Testis (tissue), 3 donors: ENCODE measurements around the gene SPRYD7. TPM values are rescaled to one million over a fixed set of nuclear protein-coding genes. Genes with fewer than 3 reads are reported as not detected.

Source experiments
- DNase-seq: peaks from one replicate; pipeline ENCODE4 v3.0.0-alpha.2; 2019
- H3K27ac ChIP-seq, 2 donors: fragments of 200-600 bp; sonication (generic); one replicate each; pipeline ENCODE4 v1.5.1; 2019
- H3K27me3 ChIP-seq: fragments of 200-600 bp; sonication (generic); one replicate; pipeline ENCODE4 v1.5.1; 2019
- H3K36me3 ChIP-seq: fragments of 200-600 bp; sonication (generic); one replicate; pipeline ENCODE4 v1.5.1; 2017; ENCODE audit warnings: low read depth; ENCODE audit errors: missing control alignments
- H3K4me1 ChIP-seq: fragments of 200-600 bp; sonication (generic); one replicate; pipeline ENCODE4 v1.5.1; 2019
- H3K4me3 ChIP-seq, 2 donors: fragments of 200-600 bp; sonication (generic); one replicate each; pipeline ENCODE4 v1.5.1; 2017 to 2019
- H3K9me3 ChIP-seq: fragments of 200-600 bp; sonication (generic); one replicate; pipeline ENCODE4 v1.5.1; 2017
- CTCF ChIP-seq, 3 experiments: fragments of 450-650 bp in 2 of 3; fragments of 200-600 bp in 1 of 3; sonication (generic) in 1 of 3; IDR thresholded peaks; one replicate each; pipeline ENCODE4 v1.5.1; 2016 to 2019; ENCODE audit warnings: antibody characterized with exemption in 3 of 3, mild to moderate bottlenecking in 2 of 3, moderate library complexity in 1 of 3
- POLR2A ChIP-seq: fragments of 450-650 bp; IDR thresholded peaks from one replicate; pipeline ENCODE4 v1.6.1; 2017; ENCODE audit warnings: antibody characterized with exemption, mild to moderate bottlenecking, moderate library complexity
- WGBS, 2 donors: methylation state at CpG; one replicate each; pipeline ENCODE4 v1.1.5; 2018; 5-methylcytosine and 5-hydroxymethylcytosine counted together
- intact Hi-C: fragments of 100-400 bp; cut with DNase I; formaldehyde crosslinking; loops from one replicate; pipeline ENCODE4 v1.15.1; 2023; ENCODE audit warnings: low total_unique reads
- polyA plus RNA-seq: library from polyadenylated mRNA; stranded (reverse); fragments of 350-450 nt; fragmentation: Illumina TruSeq; extraction: RNeasy Lipid Tissue Mini Kit (QIAGEN cat#74804); gene quantifications from one replicate; pipeline ENCODE4 v1.2.3, GENCODE V29; 2014; ENCODE audit warnings: low read depth, low replicate concordance; ENCODE audit not compliant: insufficient read depth
- total RNA-seq, 2 donors: library from RNA; depleted of rRNA; stranded (reverse); fragments of >200 nt; gene quantifications; one replicate each; pipeline ENCODE4 v1.2.3, GENCODE V29; 2016

Gene SPRYD7
- total and polyA plus RNA-seq, 3 donors from 2014 or later, result 9.8 to 20.7 (median 10.3) TPM

- Histone ChIP-seq H3K27me3 (no peaks in the 10 kb centered on the region), H3K9me3 (no peaks in the 10 kb centered on the region), H3K27ac (peak overlapping the region; percentile 10 to 36), H3K4me3 (no peak overlapping the region), H3K36me3 (no peaks in the 10 kb centered on the region), H3K4me1 (peaks cover 9% of the 10 kb centered on the region)
- TF ChIP-seq POLR2A (no peak), CTCF (IDR thresholded peaks at IDR 0.05) (no peak)
- DNase-seq, result no peak
- 32 to 33% methylated on average over 4 of the region's 4 CpGs for WGBS, 2 donors
- intact Hi-C loops, result no loop called here
Observed at GRCh38 chr13:49939321-49939720, 3.2 kb upstream of the SPRYD7 start.

- peak overlapping the region; percentile 10 to 36 for H3K27ac ChIP-seq
- intact Hi-C loops, result no loop called here
- 42 to 50% methylated on average over 5 of the region's 5 CpGs for WGBS, 2 donors
- no peaks in the 10 kb centered on the region for H3K9me3 ChIP-seq
- H3K27me3 ChIP-seq, result no peaks in the 10 kb centered on the region
- H3K4me1 ChIP-seq, result peaks cover 9% of the 10 kb centered on the region
- H3K36me3 ChIP-seq, result no peaks in the 10 kb centered on the region
- H3K4me3 ChIP-seq, result no peak overlapping the region
- TF ChIP-seq POLR2A (no peak), CTCF (IDR thresholded peaks at IDR 0.05) (no peak)
- peak; percentile 38 for DNase-seq
Observed at GRCh38 chr13:49938921-49939320, 2.8 kb upstream of the SPRYD7 start.

- Histone ChIP-seq H3K4me3 (no peak overlapping the region), H3K4me1 (peaks cover 9% of the 10 kb centered on the region), H3K27ac (peak overlapping the region; percentile 10 to 36), H3K9me3 (no peaks in the 10 kb centered on the region), H3K27me3 (no peaks in the 10 kb centered on the region), H3K36me3 (no peaks in the 10 kb centered on the region)
- intact Hi-C loops, result no loop called here
- no peak for DNase-seq
- WGBS, 2 donors, result 49 to 57% methylated on average over 5 of the region's 5 CpGs
- TF ChIP-seq POLR2A (no peak), CTCF (IDR thresholded peaks at IDR 0.05) (no peak)
Observed at GRCh38 chr13:49938314-49938713, 2.2 kb upstream of the SPRYD7 start.

GRCh38 chr13:49936968-49937273 lies 781 bp upstream of the SPRYD7 start:
- Histone ChIP-seq H3K4me3 (peak overlapping the region; percentile 65 to 75), H3K9me3 (no peaks in the 10 kb centered on the region), H3K4me1 (peaks cover 9% of the 10 kb centered on the region), H3K27ac (peak overlapping the region; percentile 5 to 60), H3K27me3 (no peaks in the 10 kb centered on the region), H3K36me3 (no peaks in the 10 kb centered on the region)
- intact Hi-C loops, result no loop called here
- DNase-seq, result no peak
- no peak for TF ChIP-seq POLR2A
- no peak for TF ChIP-seq CTCF (IDR thresholded peaks at IDR 0.05)
- WGBS, 2 donors, result 0 to 1% methylated on average over 15 to 21 of the region's 21 CpGs

- TF ChIP-seq CTCF (IDR thresholded peaks at IDR 0.05), result no peak
- no peak for TF ChIP-seq POLR2A
- intact Hi-C loops, result no loop called here
- peak; percentile 63 for DNase-seq
Observed at GRCh38 chr13:49935171-49936074, 717 bp downstream of the SPRYD7 start.

More at GRCh38 chr13:49935171-49936074, 717 bp downstream of the SPRYD7 start:
- H3K4me1 ChIP-seq, result peaks cover 9% of the 10 kb centered on the region
- H3K27ac ChIP-seq, result peak overlapping the region; percentile 60 to 63
- H3K27me3 ChIP-seq, result no peaks in the 10 kb centered on the region
- WGBS, 2 donors, result 1 to 4% methylated on average over 18 to 32 of the region's 32 CpGs
- no peaks in the 10 kb centered on the region for H3K9me3 ChIP-seq
- no peaks in the 10 kb centered on the region for H3K36me3 ChIP-seq
- H3K4me3 ChIP-seq, result peak overlapping the region; percentile 65 to 75
